GM12892 (cell line): ENCODE results near the gene MCC.
"Not testable (repeated sequence)": the region's sequence is repeated elsewhere in the genome, so short reads cannot be mapped to it uniquely, and the experiment has no call there.

Experiments
- DNase-seq: peaks from one replicate; pipeline ENCODE4 v3.0.0; 2011; ENCODE audit not compliant: insufficient read length
- FAIRE-seq: peaks from 2 replicates; lab custom pipeline; 2011; peaks lifted over from hg19 to GRCh38; lab: Jason Lieb, UNC
- POLR2A ChIP-seq: IDR thresholded peaks from 2 replicates; pipeline ENCODE4 v1.6.1; 2011; ENCODE audit warnings: low read depth, low read length, control low read depth
- POLR2AphosphoS5 ChIP-seq: IDR thresholded peaks from 2 replicates; pipeline ENCODE4 v1.6.1; 2011; ENCODE audit warnings: low read depth, low read length, control low read depth
- TAF1 ChIP-seq: IDR thresholded peaks from 2 replicates; pipeline ENCODE4 v1.6.1; 2011; ENCODE audit warnings: low read depth, mild to moderate bottlenecking, control low read depth, low read length, borderline replicate concordance

MCC gene

DNA sequence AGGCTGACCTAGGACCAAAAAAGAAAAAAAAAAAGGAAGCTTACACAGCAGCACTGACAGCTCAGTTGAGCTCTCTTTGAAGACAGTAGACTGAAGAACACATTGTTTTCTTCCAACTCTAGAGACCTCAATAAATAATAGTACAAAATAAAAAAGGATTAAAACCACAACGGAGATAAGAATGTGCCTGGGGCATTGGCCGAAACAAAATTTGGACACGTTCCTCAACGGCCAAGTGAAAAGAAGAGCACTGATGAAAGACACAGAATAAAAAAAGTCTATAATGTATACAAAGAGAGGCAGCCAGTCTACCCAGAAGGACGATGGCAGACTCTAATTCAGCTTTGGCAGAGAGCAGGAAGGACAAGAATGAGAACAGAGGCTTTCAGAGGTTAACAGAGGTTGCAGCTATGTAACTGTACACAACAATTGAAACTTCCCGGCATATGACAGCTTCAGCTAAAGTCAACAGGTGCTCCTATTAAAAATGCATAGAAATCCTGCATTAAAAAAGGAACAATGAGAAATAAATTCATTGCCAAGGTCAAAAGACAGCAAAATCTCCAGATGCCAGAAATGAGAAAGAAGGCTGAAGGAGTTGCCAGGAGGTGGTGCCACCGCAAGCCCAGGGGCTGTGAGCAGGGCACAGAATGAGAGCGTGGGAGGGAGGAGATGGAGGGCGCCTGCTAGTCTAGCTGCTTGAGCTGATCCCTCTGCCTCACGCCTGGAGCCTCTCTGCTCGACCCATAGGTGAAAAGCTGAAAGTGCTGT, 397.7 kb downstream of the MCC start:
- TF ChIP-seq TAF1 (no peak), POLR2AphosphoS5 (no peak), POLR2A (no peak)
- FAIRE-seq (no peak), DNase-seq (no peak)

- TF ChIP-seq POLR2A (no peak), POLR2AphosphoS5 (no peak), TAF1 (no peak)
- FAIRE-seq (no peak), DNase-seq (no peak)
Measured at GRCh38 chr5:113089653-113090335, 398.5 kb downstream of the MCC start.

DNA sequence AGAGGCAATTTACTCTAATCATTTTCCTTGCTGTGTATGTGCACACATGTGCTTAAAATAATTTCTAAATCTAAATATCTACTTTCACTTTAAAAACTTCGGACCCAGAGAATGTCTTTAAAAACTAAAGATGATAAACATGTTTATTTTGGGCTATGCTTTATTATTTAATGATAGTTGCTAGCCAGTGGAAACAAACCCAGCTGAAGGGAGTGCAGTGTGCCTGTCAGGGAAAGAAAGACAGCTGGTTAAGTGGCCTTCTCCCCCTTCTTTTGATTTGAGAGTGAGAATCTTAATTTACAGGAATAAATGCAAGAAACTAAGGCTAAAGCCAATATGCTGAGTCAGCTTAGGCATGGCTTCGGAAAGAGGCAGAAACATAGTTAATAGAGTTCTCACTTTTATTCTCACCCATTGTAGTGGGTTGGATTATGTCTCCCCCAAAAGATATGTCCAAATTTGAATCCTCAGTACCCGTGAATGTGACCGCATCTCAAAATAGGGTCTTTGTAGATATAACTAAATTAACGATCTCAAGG, 400.2 kb downstream of the MCC start:
- no peak for FAIRE-seq
- TF ChIP-seq POLR2AphosphoS5 = no peak
- TF ChIP-seq POLR2A = no peak
- no peak for TF ChIP-seq TAF1

DNA sequence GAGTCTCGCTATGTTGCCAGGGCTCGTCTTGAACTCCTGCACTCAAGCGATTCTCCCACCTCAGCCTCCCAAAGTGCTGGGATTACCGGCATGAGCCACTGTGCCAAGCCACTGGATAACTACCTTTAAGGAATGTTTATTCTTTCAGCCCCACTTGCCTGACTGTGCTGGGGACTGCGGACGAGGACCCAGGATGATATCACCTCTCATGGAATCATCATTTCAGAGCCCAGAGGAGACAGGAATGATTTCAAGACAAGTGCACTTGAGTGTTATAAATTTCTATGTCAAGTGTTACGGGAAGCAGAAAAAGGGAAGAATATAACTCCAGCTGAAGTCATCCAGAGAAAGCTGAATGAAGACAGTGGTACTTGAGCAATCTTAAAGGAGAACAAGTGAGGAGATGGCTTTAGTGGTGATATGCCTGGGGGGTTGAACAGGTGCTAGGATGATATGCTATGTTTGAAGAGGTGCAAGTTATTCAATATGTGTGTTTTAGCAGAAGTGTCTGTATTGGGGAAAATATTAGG, 402.3 kb downstream of the MCC start:
- DNase-seq (no peak), FAIRE-seq (no peak)
- no peak for TF ChIP-seq POLR2AphosphoS5
- TF ChIP-seq POLR2A = no peak
- no peak for TF ChIP-seq TAF1

More for the DNA sequence above, 400.2 kb downstream of the MCC start:
- no peak for DNase-seq

DNA sequence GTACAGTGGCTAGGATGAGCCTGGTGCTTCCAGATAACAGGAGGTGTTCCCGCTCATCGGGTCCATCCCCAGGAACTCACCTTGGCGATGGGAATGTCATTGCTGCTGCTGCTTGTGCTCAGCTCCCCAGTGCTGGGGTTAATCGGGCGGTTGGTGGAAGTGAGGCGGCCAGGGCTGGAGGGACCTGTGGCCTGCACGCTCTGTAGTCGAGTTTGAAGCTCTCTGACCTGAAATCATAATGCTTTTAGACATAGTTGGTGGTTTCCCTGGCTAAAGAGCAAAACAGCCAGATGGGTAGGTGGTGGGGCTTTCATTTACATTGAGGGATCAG, 403.2 kb downstream of the MCC start:
- FAIRE-seq (no peak), DNase-seq (no peak)
- TF ChIP-seq POLR2A (no peak), TAF1 (no peak), POLR2AphosphoS5 (no peak)

GRCh38 chr5:113084402-113085083, 403.7 kb downstream of the MCC start:
- TF ChIP-seq POLR2AphosphoS5 = no peak
- TF ChIP-seq POLR2A = no peak
- no peak for FAIRE-seq
- no peak for DNase-seq

- TF ChIP-seq TAF1 (no peak), POLR2A (no peak), POLR2AphosphoS5 (no peak)
- DNase-seq (no peak), FAIRE-seq (no peak)
Measured at GRCh38 chr5:113083481-113083880, 404.8 kb downstream of the MCC start.

DNA sequence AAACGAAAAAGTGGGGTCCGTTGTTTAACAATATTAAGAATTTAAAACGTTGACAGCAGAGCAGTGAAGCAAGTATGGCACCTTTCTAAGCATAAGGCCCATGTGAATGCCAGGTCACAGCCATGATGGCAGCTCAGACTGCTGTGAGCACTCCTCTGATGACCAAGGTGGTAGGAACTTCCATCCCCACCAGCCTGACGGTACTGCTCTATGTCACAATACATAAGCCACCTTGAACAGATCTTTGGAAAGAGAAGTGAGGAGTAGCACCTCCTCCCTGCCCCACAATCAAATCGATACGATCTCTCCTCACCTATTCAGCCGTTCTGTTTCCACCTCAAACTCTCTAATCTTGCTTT, 405.7 kb downstream of the MCC start:
- no peak for TF ChIP-seq POLR2AphosphoS5
- TF ChIP-seq POLR2A = no peak
- TF ChIP-seq TAF1 = no peak
- FAIRE-seq (no peak), DNase-seq (no peak)

DNA sequence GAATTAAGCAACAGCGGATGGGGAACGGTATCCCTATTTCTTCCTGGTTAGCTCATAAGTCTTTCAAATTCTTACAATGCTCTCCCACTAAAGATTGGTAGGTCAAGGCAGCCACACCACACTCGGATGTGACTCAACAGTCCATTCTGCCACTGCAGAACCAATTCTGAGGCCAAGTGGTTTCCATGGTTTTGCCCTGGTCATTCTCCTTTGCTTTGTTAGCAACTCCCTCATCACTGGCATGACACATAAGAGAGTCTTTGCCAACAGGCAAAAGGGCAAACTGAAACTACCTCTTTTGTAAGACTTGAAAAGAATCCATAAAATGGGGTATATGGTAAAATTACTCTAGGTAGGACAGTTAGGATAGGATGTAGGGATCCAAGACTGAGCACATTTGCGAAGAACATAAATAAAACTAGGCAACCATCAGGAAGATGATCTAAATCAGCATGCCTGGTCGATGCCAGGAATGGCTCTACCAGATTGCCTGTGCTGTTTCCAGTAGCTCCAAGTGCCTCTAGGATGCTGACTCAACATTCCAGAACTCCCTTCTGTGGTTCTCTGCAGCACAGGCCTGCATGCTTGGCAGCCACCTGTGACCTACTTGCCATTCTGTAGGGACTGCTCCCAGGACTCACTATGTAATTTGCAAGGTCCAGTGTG, 406.2 kb downstream of the MCC start:
- FAIRE-seq (no peak), DNase-seq (no peak)
- TF ChIP-seq POLR2AphosphoS5 (no peak), POLR2A (no peak), TAF1 (no peak)

DNA sequence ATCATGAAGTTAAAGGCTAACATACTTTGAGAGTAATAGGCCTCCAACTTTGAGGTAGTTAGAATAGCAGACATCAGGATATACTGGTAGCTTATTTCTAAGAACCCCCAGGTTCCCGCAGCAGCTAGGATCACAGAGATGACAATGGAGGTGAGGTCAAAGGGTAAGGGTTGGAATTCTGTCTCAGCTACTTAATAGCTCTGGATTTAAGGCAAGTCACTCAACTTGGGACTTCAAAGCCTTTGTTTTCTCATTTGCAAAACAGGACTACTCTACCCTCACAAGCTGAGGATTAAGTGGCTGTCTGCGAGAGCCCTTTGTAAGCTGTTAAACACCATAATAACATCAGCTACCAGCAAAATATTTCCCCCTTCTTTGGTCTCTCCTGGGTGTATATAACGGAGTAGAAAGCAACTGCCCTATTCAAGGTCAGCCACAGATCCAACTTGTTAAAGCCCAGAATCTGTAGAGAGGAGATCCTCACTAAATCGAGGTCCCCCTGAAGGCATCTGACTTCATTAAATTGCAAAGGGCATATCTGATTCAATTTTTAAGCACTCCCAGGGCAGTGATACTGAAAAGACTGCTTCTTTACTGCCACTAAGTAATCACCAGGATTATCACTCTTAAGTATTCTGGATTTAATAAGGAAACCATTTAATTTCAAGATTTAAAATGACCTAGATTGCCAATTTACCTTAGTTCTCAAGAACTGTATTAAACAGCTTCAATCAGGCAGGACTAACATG, 407.0 kb downstream of the MCC start:
- no peak for FAIRE-seq

GRCh38 chr5:113076649-113077048, 411.6 kb downstream of the MCC start:
- FAIRE-seq, DNase-seq: not testable (repeated sequence)

More for the DNA sequence above, 407.0 kb downstream of the MCC start:
- no peak for DNase-seq
- TF ChIP-seq TAF1 (no peak), POLR2A (no peak), POLR2AphosphoS5 (no peak)
